Activated CD4-positive, alpha-beta T cell treated with anti-CD3 and anti-CD28 coated beads for 4 hours (primary cell): ENCODE data around the gene CADPS.

Experiments
- DNase-seq, 2 donors: peaks; one replicate each; pipeline ENCODE4 v3.0.0-alpha.2; 2020

Gene CADPS

GRCh38 chr3:62369476-62369743 lies 505.8 kb downstream of the CADPS start:
- no peak for DNase-seq

GRCh38 chr3:62368705-62369475 lies 506.3 kb downstream of the CADPS start:
- DNase-seq, result no peak

- DNase-seq, result no peak
These were observed 506.9 kb downstream of the CADPS start for GRCh38 chr3:62368290-62368704.

- no peak for DNase-seq
These were observed 507.4 kb downstream of the CADPS start for GRCh38 chr3:62367763-62368195.

- no peak for DNase-seq
These were observed 509.1 kb downstream of the CADPS start for GRCh38 chr3:62366126-62366484.

GRCh38 chr3:62365391-62366125 lies 509.7 kb downstream of the CADPS start:
- DNase-seq, result no peak

GRCh38 chr3:62364191-62364590 lies 511.0 kb downstream of the CADPS start:
- no peak for DNase-seq

GRCh38 chr3:62363275-62363674 lies 511.9 kb downstream of the CADPS start:
- no peak for DNase-seq

GRCh38 chr3:62361824-62362223 lies 513.4 kb downstream of the CADPS start:
- no peak for DNase-seq

- no peak for DNase-seq
These were observed 514.0 kb downstream of the CADPS start for GRCh38 chr3:62361261-62361660.

GRCh38 chr3:62359531-62359930 lies 515.7 kb downstream of the CADPS start:
- no peak for DNase-seq

- DNase-seq, result no peak
These were observed 518.9 kb downstream of the CADPS start for GRCh38 chr3:62356356-62356755.

GRCh38 chr3:62355703-62356102 lies 519.5 kb downstream of the CADPS start:
- no peak for DNase-seq
